GM19328 (cell line): ENCODE measurements around the gene ACTN1.
A peak's percentile ranks its signal among the peaks of the same experiment; 100 is the strongest.

Source experiments
- ATAC-seq: cut with Tn5 transposase; IDR thresholded peaks from one replicate; pipeline ENCODE4 v1.9.1; 2021; ENCODE audit warnings: mild to moderate bottlenecking, moderate library complexity; ENCODE audit not compliant: unreplicated experiment

ACTN1 gene

DNA sequence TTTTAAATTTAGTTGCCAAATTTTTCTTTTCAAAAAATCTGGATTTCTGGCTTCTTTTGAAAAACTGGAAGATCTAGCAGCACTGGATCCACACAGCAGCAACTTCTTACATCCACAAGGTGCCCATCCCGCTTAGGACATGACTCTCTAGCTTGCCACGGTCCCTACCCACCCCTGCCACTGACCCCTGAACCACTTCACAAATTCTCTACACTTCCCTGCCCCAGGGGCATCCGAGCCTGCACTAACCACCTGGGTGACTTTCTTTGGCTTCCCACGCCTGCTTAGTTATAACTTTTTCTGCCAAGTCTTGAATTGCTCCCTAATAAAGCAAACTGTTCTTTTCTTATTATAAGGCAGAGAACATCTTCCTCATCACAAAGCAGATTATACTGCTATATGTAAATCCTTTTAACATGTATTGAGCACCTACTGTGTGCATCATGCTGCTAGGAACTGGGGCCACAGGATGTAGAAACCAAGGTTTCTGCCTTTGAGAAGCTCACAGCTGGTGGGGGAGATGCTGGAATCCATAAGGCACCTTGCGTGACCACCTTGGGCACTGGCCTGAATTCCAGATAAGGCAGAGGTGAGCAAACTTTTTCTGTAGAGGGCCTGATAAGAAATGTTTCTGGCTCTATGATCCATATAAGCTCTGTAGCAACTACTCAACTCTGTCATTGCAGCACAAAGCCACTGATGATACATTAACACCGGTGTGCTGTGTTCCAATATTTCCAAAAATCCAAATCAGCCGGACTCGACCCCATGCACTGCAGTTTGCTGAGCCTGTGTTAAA lies 59.8 kb downstream of the ACTN1 start:
- ATAC-seq, result no peak

DNA sequence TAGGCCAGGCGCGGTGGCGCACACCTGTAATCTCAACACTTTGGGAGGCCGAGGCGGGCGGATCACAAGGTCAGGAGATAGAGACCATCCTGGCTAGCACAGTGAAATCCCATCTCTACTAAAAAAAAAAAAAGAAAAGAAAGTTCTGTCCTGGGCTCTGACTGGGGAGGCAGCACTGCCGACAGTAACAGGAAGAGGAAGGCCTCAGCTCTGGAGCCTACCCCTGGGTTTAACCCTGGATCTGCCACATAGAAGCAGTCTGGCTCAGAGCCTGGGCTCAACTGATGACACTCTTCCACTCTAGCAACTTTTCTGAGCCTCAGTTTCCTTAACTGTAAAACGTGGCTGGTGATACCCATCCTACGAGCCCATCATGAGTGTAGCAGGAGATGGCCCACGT lies 60.5 kb downstream of the ACTN1 start:
- ATAC-seq, result no peak

DNA sequence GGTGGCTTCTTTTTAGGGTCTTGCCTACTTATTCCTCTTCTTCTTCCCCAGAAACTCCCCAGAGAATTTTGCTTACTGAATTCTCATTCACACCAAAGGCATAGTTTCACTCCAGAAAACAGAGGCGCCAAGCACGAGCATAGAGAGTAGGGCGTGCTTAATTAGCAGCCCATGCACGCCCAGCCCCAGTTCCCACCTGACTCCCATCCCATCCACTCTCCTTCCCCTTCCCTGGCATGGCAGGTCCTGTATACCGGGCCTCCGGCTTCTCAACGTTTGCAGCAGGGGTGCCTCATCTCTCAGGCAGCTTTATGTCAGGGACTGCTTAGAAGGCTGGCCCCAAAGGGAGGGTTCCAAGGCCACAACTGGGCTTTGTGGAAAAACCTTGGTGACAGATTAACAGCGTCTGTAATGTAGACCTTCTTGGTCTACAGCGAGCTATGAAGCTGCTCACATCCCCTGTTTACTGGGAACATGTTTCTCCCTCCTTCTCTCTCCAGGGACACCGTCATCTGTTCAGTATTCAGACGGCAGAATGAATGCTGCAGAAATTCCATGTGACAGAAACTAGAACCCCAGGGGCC lies 62.7 kb downstream of the ACTN1 start:
- no peak for ATAC-seq

DNA sequence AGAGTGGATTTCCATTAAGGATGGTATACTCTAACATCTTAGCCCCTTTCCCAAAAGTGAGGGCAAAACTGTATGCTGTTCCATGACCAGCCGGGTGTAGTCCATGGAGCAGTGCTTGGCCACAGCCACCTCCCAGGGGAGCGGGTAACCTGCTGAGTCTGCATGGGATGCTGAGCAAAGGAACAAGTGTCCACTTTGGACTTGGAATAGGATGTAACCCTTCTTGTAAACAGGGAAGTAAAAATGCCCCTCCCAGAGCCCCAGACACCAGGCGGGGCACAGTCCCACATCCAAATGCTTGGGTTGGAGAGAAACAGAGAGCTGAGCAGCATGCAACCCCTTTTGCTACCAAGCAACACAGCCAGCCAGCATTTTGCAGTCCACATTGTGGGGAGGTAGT lies 65.6 kb downstream of the ACTN1 start:
- no peak for ATAC-seq

DNA sequence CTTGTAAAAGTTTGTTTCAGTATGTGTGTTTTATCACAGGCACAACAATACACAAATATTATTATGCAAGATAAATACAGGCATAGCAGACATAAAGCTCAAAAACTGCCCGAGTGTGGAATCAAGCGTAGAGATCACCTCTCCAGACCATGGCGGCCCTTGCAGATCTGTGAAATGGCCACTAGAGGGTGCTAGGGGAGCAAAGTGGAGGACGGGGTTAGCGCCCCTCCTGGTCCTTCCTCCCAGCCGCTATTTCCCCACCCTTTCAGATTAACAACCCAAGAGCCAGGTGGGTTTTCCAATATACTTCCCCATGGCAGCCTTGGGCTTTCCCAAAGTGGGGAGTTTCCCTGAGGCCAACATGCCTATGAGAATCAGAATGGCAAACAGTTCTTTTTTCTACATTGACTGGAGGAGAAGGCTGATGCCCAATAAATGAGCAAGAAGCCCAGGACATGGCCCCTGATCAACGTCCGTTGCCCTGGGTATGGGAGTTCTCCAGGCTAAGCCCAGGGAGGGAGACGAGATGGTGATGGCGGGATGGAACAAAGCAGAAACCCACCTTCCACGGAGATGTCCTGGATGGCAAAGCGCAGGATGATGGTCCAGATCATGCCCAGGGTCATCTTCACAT lies 67.4 kb downstream of the ACTN1 start:
- ATAC-seq, result peak; percentile 58

DNA sequence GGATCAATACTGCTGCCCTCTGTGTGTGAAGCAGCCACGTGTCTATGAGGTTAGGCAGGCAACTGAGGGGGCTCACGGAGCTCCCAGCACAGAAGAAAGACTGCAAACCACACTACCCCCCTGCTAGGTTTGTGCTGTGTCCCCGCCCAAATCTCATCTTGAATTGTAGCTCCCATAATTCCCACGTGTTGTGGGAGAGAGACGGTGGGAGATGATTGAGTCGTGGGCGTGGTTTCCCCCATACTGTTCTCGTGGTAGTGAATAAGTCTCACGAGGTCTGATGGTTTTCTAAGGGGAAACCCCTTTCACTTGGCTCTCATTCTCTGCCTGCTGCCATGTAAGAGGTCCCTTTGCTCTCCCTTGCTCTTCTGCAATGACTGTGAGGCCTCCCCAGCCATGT lies 68.6 kb downstream of the ACTN1 start:
- no peak for ATAC-seq

DNA sequence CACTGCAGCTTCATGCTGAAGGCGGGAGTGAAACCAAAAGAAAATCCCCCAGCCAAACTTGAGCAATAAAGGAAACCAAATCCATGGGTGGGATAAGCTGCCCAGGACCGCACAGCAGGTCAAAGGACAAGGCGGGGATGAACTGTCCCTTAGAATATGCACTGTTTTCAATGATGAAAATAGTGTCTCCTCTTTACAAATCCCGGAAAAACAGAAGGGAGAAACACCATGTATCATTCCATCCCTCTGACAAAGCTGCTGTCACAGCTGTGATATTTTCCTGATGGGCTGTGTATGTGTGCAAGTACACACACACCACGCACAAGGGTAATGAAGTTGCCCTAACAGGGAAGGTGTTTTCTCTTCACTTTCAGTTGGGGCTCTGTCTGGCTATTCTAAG lies 70.3 kb downstream of the ACTN1 start:
- ATAC-seq, result no peak

DNA sequence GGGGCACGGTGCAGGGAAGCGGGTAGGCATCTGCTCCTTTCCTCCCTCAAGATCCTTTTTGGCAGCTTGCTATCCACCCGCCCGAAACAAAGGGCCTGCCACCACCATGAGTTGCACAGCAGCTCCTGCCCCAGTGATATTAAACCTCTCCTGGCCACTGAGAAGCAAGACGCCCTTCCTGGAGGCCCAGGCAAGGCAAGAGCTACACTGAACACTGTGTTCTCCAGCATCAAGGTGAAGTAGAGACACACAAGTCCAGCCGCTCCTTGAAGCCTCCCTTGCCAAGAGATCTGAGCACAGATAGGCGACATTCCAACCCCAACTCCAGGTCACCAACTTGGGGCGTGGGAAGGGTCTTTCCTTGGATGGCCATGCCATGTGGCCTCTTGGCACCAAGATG lies 70.9 kb downstream of the ACTN1 start:
- no peak for ATAC-seq

DNA sequence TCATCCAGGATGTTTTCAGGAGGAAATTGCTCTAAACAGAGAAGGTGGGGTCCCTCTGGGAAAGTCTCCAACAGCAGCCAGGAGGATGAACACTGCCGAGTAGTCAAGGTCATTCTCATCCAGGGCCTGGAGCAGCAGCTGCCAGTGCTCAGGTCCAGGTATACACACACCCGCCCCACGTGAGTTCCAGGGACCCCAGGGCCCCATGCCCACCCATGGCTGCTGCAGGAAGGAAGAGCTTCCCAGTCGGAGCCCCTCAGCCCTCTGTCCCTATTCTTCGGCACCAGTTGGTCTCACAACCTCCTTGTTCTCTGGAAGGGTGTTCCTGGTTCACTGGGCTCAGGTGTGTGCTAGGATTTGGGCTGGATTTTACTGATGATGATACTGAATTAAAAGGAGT lies 72.7 kb downstream of the ACTN1 start:
- no peak for ATAC-seq

DNA sequence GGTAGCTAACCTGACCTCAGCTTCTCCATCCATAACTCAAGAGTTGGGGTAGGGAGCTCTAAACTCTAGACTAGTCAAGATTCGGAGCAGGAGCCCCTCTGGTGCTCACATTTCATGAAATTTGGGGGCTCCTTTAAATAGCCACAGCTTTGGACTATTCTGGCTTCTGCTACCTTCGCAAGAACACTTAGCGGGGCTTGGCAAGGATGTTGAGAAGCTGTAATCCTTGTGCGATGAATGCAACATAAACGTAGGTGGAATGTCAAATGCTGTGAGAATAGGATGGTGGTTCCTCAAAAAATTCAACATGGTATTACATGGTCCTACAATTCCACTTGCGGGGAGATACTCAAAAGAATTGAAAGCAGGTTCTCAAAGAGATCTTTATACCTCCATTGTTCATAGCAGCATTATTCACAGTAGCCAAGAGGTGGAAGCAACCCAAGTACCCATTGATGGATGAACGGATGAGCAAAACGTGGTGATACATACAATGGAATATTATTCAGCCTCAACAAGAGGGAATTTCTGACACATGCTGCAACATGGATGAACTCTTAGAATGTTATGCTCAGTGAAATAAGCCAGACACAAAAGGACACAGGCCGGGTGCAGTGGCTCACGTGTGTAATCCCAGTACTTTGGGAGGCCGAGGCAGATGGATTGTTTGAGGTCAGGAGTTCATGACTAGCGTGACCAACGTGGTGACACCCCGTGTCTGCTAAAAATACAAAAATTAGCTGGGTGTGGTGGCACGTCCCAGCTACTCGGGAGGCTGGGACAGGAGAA lies 73.8 kb downstream of the ACTN1 start:
- no peak for ATAC-seq

DNA sequence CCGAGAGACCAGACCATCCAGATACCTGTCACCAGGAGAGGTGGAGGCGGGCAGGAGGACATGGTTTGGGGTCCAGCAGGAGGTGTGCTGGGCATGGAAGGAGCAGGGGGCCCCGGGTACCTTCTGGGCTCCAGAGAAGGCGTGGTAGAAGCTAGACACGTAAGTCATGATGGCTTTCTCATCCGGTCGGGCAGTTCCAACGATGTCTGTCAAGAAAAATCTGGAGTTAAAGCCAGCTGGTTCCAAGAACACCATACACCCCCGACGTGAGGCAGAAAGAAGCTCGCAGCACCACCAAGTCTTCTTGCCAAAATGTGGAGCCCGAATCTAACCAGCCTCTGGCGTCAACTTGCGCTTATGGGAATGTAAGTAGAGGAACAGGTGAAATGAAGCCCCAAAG lies 76.7 kb downstream of the ACTN1 start:
- ATAC-seq, result no peak

DNA sequence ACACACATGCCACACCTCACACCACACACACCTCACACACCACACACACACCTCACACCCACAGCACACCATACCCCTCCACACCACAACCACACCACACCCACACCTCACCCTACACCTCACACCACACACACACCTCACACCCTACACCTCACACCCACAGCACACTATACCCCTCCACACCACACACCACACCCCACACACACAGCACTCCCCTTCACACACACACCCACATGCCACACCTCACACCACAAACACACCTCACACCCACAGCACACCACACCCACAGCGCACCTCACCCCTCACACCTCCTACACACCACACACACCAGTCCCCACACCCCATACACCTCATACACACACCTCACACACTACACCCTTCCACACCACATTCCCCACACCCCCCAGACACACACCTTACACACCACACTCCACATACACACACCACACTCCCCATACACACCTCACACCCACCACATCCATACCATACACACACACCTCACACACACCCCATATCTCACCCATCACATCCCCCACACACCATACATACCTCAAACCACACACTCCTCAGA lies 80.0 kb downstream of the ACTN1 start:
- ATAC-seq, result no peak

DNA sequence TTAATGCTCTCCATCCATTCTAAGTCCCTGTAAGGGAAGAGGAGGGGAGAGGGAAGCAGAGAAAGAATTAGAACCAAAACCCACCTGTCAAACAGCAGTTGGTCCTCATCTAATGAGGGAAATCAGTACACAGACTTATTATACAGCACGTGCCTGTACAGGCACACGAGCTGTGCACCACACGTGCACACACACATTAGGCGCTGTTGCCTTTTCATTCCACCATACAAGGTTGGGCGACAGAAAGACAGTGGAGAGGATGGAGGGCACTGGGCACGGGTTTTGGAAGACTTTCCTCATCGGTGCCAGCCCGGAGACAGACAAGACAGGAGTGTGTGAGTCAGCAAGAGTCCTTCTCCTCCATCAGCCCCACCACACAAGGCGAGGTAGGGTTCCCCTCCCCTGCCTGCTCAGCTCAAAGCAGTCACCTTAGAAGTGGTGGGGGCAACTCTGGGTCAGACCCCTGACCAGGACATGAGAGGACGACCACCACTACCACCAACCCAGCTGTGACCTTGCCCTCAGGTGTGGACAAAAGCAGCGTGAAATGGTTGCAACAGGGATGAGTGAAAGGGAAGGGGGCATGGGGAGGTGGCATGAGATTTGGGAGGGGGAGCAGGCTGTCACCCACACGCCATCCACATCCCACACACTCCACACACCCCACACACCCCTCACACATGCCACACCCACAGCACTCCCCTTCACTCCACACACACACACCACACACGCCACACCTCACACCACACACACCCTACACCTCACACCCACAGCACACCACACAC lies 80.7 kb downstream of the ACTN1 start:
- no peak for ATAC-seq

DNA sequence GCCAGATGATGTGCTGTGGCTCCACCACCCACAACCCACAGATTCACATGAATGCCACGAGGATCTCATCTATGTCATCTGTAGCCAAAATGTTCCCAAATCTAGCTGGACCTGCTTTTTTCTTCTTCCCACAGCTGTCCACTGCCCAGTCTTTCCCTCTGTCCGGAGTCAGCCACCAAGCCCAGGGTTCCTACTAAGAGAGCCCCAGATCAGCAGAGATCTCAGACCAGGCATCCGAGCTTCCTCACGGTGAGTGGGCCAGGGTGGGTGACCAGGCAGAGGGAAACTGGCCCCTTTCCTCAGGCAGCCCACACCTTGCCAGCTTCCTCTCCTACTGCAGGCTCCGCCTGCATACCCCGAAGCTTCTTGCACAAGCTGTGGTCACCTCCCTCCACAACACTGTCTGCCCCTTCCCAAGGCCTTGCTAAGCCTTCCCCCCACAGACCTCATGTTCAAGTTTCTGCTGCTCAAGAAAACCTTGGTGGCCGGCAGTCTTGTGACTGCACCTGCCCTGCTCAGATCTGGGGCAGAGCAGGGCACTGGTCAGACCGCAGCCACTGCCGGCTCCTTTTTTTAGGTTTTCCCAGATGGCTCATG lies 81.4 kb downstream of the ACTN1 start:
- no peak for ATAC-seq

DNA sequence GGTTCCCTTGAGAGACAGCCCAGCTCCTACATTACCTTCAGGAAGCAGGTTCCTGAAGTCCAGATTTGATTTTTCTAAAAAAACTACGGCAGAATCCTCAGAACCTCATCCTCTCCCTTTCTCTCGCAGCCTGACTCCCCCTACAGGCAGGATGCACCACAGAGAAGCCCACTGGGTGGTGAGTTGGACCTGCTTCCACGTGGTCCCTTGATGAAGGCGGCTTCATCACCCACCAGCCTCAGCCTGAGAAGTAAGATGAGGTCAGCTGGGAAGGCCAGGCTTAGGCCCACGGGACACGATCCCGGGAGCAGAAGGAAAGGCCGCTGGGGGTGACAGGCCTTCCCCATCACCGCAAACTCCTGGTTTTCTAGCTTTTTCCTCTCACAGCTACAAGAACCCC lies 83.0 kb downstream of the ACTN1 start:
- no peak for ATAC-seq

DNA sequence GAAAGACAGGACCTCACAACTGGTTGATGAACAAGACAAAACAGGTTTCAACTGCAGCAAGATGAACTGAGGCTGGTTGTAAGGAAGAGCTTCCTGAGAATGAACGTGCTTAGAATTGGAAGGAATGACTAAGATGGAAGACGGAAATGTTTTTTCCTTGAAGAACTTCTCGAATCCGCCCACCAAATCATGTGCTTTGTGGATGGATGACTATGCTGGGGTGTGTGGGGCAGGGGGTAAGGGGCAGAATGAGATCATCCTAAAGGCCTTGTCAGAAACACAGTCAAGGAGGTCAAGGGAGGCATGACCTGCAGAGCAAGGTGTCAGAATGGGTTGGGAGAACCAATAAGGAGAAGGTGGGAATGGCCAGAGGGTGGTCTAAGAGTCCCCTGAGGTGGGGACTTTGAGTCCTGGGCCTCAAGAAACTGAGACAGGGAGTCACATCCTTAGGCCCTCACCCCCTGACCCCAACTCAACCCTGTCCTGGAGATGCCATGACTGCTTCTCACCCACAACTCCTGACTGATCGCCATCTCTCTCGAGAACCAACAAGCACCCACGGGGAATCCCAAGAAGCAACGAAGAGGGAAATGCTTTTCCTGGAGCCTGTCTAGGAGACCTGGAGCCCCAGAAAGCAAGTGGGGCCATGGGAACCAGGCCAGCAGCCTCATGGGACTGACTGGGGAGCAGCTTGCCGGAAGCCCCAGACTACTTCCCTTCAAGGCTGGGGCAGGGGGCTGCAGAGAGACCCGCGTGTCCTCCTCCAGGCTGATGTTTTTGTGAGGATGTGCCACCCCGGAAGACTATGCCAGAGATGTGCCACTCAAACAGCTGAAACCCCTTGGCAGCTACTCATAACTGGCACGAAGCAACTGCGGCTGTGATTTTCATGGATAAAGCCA lies 84.0 kb downstream of the ACTN1 start:
- ATAC-seq, result no peak

DNA sequence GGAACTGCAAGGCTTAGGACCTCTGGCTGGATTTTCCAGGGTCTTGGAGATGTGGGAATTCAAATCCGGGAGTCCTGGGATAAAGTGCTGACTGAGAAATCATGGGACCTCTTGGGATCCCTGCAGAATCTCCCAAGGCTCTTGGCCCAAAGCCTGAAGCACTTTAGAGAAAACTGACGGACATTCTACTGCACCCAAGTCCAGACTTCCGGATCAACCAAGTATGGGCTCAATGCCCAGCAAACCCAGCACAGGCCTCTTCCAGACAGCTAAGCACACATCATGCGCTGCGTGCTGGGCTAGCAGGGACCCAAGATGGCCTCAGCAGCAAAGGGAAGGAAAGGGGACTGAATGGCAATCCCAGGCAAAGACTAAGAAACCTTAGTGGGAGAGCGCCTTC lies 85.0 kb downstream of the ACTN1 start:
- no peak for ATAC-seq

DNA sequence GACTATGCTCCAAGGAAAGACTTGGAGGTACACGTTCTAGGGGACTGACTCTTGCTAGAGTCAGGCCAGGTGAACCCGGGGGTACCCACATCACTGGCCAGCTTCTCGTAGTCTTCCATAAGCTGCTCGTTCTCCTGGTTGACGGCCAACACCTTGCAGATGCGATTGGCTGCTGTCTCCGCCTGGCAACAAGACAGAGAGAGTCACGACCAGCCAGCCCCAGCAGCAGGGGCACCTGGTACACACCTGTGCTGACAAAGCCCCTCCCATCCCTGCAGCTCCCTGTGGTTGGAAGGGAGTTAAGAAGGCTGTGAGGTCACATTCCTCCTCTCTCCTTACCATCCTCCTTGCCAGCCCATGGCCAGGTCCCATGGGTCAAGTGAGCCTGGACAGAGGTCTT lies 85.5 kb downstream of the ACTN1 start:
- no peak for ATAC-seq

DNA sequence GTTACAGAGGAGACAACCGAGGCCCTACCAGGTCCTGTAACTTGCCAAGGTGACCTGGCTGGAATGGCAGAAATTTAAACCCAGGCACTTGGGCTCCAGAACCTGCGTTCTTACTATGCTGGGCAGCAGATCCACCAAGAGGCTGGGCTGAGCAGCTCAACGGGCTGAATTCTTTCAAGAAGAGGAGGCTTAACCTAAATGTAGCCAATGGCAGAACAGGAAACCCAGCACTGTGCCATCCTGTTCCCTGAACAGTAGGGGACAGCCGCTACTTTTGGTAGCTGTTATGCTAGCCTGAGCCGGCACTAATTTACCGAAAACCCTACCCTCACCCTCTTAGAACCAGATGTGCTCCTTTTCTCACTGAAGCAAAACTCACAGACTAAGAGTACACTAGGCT lies 86.1 kb downstream of the ACTN1 start:
- ATAC-seq, result no peak
